ENCODE measurements around the gene HAPSTR1. TPM values are rescaled to one million over a fixed set of nuclear protein-coding genes. Genes with fewer than 3 reads are reported as not detected.

The HAPSTR1 gene
- total RNA-seq, 2 donors from 2014 or later = 31.9 to 32.6 TPM

GRCh38 chr16:9109255-9109654, 17.8 kb downstream of the HAPSTR1 start:
- Histone ChIP-seq H3K9me3 (no peaks in the 10 kb centered on the region), H3K27me3 (no peaks in the 10 kb centered on the region), H3K4me3 (no peak overlapping the region), H3K36me3 (replicated peaks in 1 of 2; ENCODE audit: insufficient read depth in 1 of 2, low read depth in 2 of 2) (peaks cover 0 to 3% of the 10 kb centered on the region in 2 donors), H3K27ac (no peak overlapping the region), H3K4me1 (peaks cover 95% of the 10 kb centered on the region)
- DNase-seq (no peak), ATAC-seq (no peak)
- intact Hi-C loops (cut with DNase I) = no loop called here
- 75 to 82% methylated on average over 4 of the region's 4 CpGs for WGBS, 2 donors
- TF ChIP-seq POLR2A (IDR thresholded peaks at IDR 0.05) = no peak
- TF ChIP-seq, protein P1, sequence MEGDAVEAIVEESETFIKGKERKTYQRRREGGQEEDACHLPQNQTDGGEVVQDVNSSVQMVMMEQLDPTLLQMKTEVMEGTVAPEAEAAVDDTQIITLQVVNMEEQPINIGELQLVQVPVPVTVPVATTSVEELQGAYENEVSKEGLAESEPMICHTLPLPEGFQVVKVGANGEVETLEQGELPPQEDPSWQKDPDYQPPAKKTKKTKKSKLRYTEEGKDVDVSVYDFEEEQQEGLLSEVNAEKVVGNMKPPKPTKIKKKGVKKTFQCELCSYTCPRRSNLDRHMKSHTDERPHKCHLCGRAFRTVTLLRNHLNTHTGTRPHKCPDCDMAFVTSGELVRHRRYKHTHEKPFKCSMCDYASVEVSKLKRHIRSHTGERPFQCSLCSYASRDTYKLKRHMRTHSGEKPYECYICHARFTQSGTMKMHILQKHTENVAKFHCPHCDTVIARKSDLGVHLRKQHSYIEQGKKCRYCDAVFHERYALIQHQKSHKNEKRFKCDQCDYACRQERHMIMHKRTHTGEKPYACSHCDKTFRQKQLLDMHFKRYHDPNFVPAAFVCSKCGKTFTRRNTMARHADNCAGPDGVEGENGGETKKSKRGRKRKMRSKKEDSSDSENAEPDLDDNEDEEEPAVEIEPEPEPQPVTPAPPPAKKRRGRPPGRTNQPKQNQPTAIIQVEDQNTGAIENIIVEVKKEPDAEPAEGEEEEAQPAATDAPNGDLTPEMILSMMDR (IDR thresholded peaks at IDR 0.05) = no peak

DNA sequence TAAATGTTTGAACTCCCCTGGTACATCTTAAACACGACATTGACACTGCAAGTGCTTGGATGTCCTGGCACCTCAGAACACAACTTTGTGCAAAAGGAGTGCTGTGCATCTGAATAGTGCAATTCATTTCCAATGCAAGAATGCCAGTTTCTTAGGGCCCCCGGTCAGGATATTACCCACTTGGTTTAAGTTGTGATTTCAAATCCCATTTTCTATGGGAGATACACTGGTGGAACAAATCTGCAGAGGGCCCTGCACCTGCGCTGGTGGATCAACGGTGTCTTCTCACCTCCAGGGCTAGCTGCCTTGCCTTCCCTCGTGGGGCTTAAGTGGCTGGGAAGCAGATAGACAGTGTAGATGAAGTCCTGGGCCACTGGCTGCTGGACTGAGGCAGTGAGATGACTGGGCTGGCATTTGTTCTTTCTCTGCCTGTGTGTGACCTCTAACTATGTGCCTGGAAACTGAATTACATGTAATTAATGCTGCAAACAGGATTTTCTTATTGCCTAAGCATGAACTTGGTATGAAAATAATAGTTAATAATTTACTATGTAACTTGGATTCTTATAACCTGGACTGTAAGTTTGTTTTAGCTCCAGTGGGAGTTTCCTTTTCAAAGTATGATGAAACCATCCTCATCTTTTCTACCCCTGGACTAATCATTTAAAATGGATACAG, 20.9 kb downstream of the HAPSTR1 start:
- Histone ChIP-seq H3K4me3 (no peak overlapping the region), H3K9me3 (no peaks in the 10 kb centered on the region), H3K27me3 (no peaks in the 10 kb centered on the region), H3K36me3 (replicated peaks in 1 of 2; ENCODE audit: insufficient read depth in 1 of 2, low read depth in 2 of 2) (peaks cover 0 to 5% of the 10 kb centered on the region in 2 donors), H3K4me1 (peaks cover 74% of the 10 kb centered on the region), H3K27ac (peak overlapping the region in 2 of 4 donors; percentile 55 to 56)
- DNase-seq (no peak), ATAC-seq (peak; percentile 68)
- 12 to 21% methylated on average over 5 of the region's 5 CpGs for WGBS, 2 donors
- no peak for TF ChIP-seq POLR2A (IDR thresholded peaks at IDR 0.05)
- TF ChIP-seq, protein P1 (IDR thresholded peaks at IDR 0.05) = no peak
- intact Hi-C loops (cut with DNase I) = no loop called here

DNA sequence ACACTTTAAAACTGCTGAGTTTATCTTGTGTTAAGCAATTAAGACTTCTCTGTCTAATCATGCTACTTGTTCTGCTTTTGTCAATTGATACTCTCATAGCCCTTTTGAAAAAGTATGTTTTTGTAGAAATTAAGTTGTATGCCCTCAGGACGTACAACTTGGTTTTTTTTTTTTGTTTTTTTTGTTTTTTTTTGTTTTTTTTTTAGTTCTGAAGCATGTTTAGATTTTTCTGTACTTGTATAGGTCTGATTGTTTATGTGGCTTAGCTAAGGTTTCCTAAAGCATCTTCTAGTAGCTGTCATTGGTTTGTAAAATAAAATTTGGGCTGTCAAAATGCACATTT, 21.4 kb downstream of the HAPSTR1 start:
- DNase-seq = no peak
- H3K27me3 ChIP-seq = no peaks in the 10 kb centered on the region
- no peak for ATAC-seq
- peaks cover 0 to 5% of the 10 kb centered on the region in 2 donors for H3K36me3 ChIP-seq (replicated peaks in 1 of 2; ENCODE audit: insufficient read depth in 1 of 2, low read depth in 2 of 2)
- H3K9me3 ChIP-seq = no peaks in the 10 kb centered on the region
- intact Hi-C loops (cut with DNase I) = no loop called here
- TF ChIP-seq, protein P1 (IDR thresholded peaks at IDR 0.05) = no peak
- peaks cover 69% of the 10 kb centered on the region for H3K4me1 ChIP-seq
- H3K27ac ChIP-seq = peak overlapping the region in 2 of 4 donors; percentile 55 to 56
- 30 to 43% methylated on average over 1 of the region's 1 CpG for WGBS, 2 donors
- H3K4me3 ChIP-seq = no peak overlapping the region

DNA sequence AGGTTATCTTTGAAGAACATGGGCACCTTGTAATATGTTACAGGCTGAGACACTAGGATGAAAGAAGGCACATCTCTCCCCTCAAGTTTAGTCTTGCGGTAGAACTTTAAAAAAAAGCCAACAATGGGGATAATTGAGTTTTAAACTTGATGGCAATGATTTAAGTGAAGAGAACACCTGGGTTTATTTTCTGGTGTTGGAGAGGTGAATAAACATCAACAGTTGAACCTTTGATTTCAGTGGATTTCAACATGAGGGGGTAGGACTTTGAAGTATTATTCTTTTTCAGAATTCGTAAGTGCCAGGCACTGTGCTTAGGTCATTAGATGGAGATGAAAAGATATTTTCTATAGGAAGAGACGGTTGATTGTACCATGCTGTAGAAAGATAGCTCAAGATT, 22.3 kb downstream of the HAPSTR1 start:
- Histone ChIP-seq H3K4me1 (peaks cover 64% of the 10 kb centered on the region), H3K4me3 (no peak overlapping the region), H3K27ac (peak overlapping the region in 1 of 4 donors; percentile 30), H3K36me3 (replicated peaks in 1 of 2; ENCODE audit: insufficient read depth in 1 of 2, low read depth in 2 of 2) (peaks cover 0 to 5% of the 10 kb centered on the region in 2 donors), H3K9me3 (no peaks in the 10 kb centered on the region), H3K27me3 (no peaks in the 10 kb centered on the region)
- intact Hi-C loops (cut with DNase I) = no loop called here
- ATAC-seq (no peak), DNase-seq (no peak)
- 90 to 96% methylated on average over 3 of the region's 3 CpGs for WGBS, 2 donors
- TF ChIP-seq, protein P1 (IDR thresholded peaks at IDR 0.05) = no peak
- TF ChIP-seq POLR2A (IDR thresholded peaks at IDR 0.05) = no peak

- H3K4me3 ChIP-seq = no peak overlapping the region
- peaks cover 0 to 5% of the 10 kb centered on the region in 2 donors for H3K36me3 ChIP-seq (replicated peaks in 1 of 2; ENCODE audit: insufficient read depth in 1 of 2, low read depth in 2 of 2)
- TF ChIP-seq, protein P1 (IDR thresholded peaks at IDR 0.05) = no peak
- no peak for TF ChIP-seq POLR2A (IDR thresholded peaks at IDR 0.05)
- H3K4me1 ChIP-seq = peaks cover 60% of the 10 kb centered on the region
- no peaks in the 10 kb centered on the region for H3K27me3 ChIP-seq
- ATAC-seq (no peak), DNase-seq (no peak)
- intact Hi-C loops (cut with DNase I) = no loop called here
- 74 to 83% methylated on average over 5 of the region's 5 CpGs for WGBS, 2 donors
- H3K27ac ChIP-seq = peak overlapping the region in 2 of 4 donors; percentile 20 to 30
- no peaks in the 10 kb centered on the region for H3K9me3 ChIP-seq
These were observed 22.7 kb downstream of the HAPSTR1 start for GRCh38 chr16:9114112-9114511.

Measured in body of pancreas (tissue), 4 donors.